Measurements from ENCODE around the gene CDK6.

- TF ChIP-seq CTCF (IDR thresholded peaks at IDR 0.05 in 4 of 5, conservative IDR thresholded peaks at IDR 0.05 in 1 of 5) (no peak), POLR2A (IDR thresholded peaks at IDR 0.05) (no peak)
Observed at GRCh38 chr7:92699966-92700514, 136.3 kb downstream of the CDK6 start.
